Measurements from ENCODE around the gene SLC25A42.

DNA sequence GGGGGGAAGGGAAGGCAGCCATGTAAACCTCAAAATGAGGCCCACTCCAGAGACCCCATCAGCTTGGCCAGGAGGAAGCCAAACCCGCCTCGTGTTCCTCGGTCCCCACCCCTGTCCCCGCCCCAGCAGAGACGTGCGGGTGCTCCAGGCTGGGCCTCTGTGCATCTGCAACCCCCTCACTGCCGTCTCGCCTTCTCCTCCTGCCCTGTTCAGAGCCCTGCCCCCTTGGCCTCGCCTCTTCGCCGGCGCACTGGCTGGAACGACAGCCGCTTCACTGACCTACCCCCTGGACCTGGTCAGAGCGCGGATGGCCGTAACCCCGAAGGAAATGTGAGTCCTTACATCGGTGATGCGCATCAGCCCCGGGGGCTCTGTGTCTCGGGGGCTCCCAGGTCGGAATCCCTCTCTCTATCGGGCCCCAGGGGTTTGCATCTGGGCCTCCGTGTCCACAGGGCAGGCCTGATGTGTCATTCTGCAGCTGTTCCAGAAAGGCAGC, 42.3 kb downstream of the SLC25A42 start:
- no peak for TF ChIP-seq POLR2A (IDR thresholded peaks at IDR 0.05)
- TF ChIP-seq, protein P1, sequence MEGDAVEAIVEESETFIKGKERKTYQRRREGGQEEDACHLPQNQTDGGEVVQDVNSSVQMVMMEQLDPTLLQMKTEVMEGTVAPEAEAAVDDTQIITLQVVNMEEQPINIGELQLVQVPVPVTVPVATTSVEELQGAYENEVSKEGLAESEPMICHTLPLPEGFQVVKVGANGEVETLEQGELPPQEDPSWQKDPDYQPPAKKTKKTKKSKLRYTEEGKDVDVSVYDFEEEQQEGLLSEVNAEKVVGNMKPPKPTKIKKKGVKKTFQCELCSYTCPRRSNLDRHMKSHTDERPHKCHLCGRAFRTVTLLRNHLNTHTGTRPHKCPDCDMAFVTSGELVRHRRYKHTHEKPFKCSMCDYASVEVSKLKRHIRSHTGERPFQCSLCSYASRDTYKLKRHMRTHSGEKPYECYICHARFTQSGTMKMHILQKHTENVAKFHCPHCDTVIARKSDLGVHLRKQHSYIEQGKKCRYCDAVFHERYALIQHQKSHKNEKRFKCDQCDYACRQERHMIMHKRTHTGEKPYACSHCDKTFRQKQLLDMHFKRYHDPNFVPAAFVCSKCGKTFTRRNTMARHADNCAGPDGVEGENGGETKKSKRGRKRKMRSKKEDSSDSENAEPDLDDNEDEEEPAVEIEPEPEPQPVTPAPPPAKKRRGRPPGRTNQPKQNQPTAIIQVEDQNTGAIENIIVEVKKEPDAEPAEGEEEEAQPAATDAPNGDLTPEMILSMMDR (IDR thresholded peaks at IDR 0.05): no peak
- no peak for TF ChIP-seq POLR2AphosphoS5 (IDR thresholded peaks at IDR 0.05)
- no peak for TF ChIP-seq EP300 (IDR thresholded peaks at IDR 0.05)
